Measurements from ENCODE around the gene LRP1-AS.

DNA sequence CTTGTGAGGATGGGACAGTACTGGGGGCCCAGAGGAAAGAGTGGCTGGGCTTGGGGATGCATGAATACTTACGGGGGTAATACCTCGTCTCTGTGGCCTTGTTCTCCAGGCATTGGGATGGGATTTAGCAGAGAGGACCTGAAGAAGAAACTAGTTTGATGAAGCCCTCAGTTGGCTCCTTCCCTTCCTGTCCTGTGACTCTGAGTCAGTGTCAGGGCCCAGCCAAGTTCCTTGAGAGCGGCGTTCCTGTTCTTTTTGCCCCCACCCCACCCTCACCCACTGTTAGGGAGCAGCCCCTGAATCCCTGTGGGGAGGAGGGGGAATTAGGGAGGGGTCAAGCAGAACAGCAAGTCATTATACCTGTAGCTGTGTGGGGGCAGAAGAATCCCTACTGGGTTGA lies 5.2 kb upstream of the LRP1-AS start:
- TF ChIP-seq TAF1 (IDR thresholded peaks at IDR 0.05; ENCODE audit: borderline replicate concordance, insufficient read depth, low read length) (no peak), SIN3A (IDR thresholded peaks at IDR 0.05; ENCODE audit: borderline replicate concordance, insufficient read depth, low read length) (no peak), POLR2AphosphoS5 (IDR thresholded peaks at IDR 0.05; ENCODE audit: low read depth, low read length) (no peak), FOXP2 (optimal IDR thresholded peaks at IDR 0.05; ENCODE audit: borderline replicate concordance, extremely low read depth, extremely low read length, insufficient read depth) (no peak)
- TF ChIP-seq, protein P1, sequence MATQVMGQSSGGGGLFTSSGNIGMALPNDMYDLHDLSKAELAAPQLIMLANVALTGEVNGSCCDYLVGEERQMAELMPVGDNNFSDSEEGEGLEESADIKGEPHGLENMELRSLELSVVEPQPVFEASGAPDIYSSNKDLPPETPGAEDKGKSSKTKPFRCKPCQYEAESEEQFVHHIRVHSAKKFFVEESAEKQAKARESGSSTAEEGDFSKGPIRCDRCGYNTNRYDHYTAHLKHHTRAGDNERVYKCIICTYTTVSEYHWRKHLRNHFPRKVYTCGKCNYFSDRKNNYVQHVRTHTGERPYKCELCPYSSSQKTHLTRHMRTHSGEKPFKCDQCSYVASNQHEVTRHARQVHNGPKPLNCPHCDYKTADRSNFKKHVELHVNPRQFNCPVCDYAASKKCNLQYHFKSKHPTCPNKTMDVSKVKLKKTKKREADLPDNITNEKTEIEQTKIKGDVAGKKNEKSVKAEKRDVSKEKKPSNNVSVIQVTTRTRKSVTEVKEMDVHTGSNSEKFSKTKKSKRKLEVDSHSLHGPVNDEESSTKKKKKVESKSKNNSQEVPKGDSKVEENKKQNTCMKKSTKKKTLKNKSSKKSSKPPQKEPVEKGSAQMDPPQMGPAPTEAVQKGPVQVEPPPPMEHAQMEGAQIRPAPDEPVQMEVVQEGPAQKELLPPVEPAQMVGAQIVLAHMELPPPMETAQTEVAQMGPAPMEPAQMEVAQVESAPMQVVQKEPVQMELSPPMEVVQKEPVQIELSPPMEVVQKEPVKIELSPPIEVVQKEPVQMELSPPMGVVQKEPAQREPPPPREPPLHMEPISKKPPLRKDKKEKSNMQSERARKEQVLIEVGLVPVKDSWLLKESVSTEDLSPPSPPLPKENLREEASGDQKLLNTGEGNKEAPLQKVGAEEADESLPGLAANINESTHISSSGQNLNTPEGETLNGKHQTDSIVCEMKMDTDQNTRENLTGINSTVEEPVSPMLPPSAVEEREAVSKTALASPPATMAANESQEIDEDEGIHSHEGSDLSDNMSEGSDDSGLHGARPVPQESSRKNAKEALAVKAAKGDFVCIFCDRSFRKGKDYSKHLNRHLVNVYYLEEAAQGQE (IDR thresholded peaks at IDR 0.05; ENCODE audit: insufficient read depth in 1 of 2, low read depth in 2 of 2, low read length in 2 of 2) = no peak

All from PFSK-1 (cell line).